Measurements from ENCODE around the gene EFNB2. TPM values are rescaled to one million over a fixed set of nuclear protein-coding genes. Genes with fewer than 3 reads are reported as not detected.

Gene EFNB2
- total and polyA plus RNA-seq, 2 of the 8 experiments (the other 6 are each of a cell fraction or from before 2014, with no cell fraction given), result 8.2 to 12.0 TPM

- TF ChIP-seq CTCF (IDR thresholded peaks at IDR 0.05; ENCODE audit: control extremely low read depth in 1 of 3, insufficient read depth in 1 of 3, low read depth in 1 of 3, low read length in 3 of 3), result peak; percentile 91 to 97 (median 96)
- peak; percentile 65 for TF ChIP-seq ASH2L (IDR thresholded peaks at IDR 0.05; ENCODE audit: low read length)
- TF ChIP-seq E2F6 (IDR thresholded peaks at IDR 0.05), result peak; percentile 95
- peak; percentile 49 for TF ChIP-seq KDM4A (IDR thresholded peaks at IDR 0.05; ENCODE audit: low read depth, low read length, severe bottlenecking)
Observed at GRCh38 chr13:106536244-106537034, 977 bp upstream of the EFNB2 start (continued).

All from H1 (cell line).